Ascending aorta (tissue), 2 donors: Measurements from ENCODE around the gene CLGN. TPM values are rescaled to one million over a fixed set of nuclear protein-coding genes. Genes with fewer than 3 reads are reported as not detected.
A peak's percentile ranks its signal among the peaks of the same experiment; 100 is the strongest.

ENCODE experiments used
- DNase-seq, 2 donors: peaks; one replicate each; pipeline ENCODE4 v3.0.0-alpha.2; 2019; ENCODE audit warnings: low spot score in 2 of 2
- H3K27ac ChIP-seq, 2 donors: fragments of 200-600 bp; sonication (generic); one replicate each; pipeline ENCODE4 v1.5.1; 2016 to 2017; ENCODE audit warnings: mild to moderate bottlenecking in 1 of 2
- H3K27me3 ChIP-seq: fragments of 200-600 bp; sonication (generic); one replicate; pipeline ENCODE4 v1.5.1; 2017
- H3K36me3 ChIP-seq, 2 donors: fragments of 200-600 bp; sonication (generic); one replicate each; pipeline ENCODE4 v1.5.1; 2016
- H3K4me1 ChIP-seq, 2 donors: fragments of 200-600 bp; sonication (generic); one replicate each; pipeline ENCODE4 v1.5.1; 2016 to 2017; ENCODE audit warnings: mild to moderate bottlenecking in 1 of 2
- H3K4me3 ChIP-seq, 2 donors: fragments of 200-600 bp; sonication (generic); one replicate each; pipeline ENCODE4 v1.5.1; 2016 to 2017; ENCODE audit warnings: mild to moderate bottlenecking in 1 of 2
- H3K9me3 ChIP-seq, 2 donors: fragments of 200-600 bp; sonication (generic); one replicate each; pipeline ENCODE4 v1.5.1; 2016
- CTCF ChIP-seq, 3 experiments: fragments of 200-600 bp in 2 of 3; fragments of 450-650 bp in 1 of 3; sonication (generic) in 2 of 3; IDR thresholded peaks; one replicate each; pipeline ENCODE4 v1.5.1; 2016 to 2019; ENCODE audit warnings: antibody characterized with exemption in 3 of 3, mild to moderate bottlenecking in 1 of 3, moderate library complexity in 1 of 3
- intact Hi-C: fragments of 100-400 bp; cut with DNase I; formaldehyde crosslinking; loops from one replicate; pipeline ENCODE4 v1.15.1; 2023
- total RNA-seq: library from RNA; depleted of rRNA; stranded (reverse); fragments of >200 nt; gene quantifications from one replicate; pipeline ENCODE4 v1.1.0, GENCODE V29; 2016

Gene CLGN
- total RNA-seq, 1 donor from 2014 or later, result not detected

GRCh38 chr4:140400111-140400510 lies 27.3 kb downstream of the CLGN start:
- intact Hi-C loops, result no loop called here

GRCh38 chr4:140395668-140396067 lies 31.8 kb downstream of the CLGN start:
- TF ChIP-seq CTCF (IDR thresholded peaks at IDR 0.05), result no peak
- Histone ChIP-seq H3K27me3 (no peaks in the 10 kb centered on the region), H3K4me3 (no peak overlapping the region), H3K36me3 (no peaks in the 10 kb centered on the region), H3K9me3 (no peaks in the 10 kb centered on the region), H3K27ac (no peak overlapping the region), H3K4me1 (no peaks in the 10 kb centered on the region)
- intact Hi-C loops, result no loop called here
- no peak for DNase-seq

More at GRCh38 chr4:140400111-140400510, 27.3 kb downstream of the CLGN start:
- no peak for TF ChIP-seq CTCF (IDR thresholded peaks at IDR 0.05)
- H3K27me3 ChIP-seq, result no peaks in the 10 kb centered on the region
- H3K4me3 ChIP-seq, result no peak overlapping the region
- no peaks in the 10 kb centered on the region for H3K4me1 ChIP-seq
- DNase-seq, result no peak
- no peak overlapping the region for H3K27ac ChIP-seq
- no peaks in the 10 kb centered on the region for H3K9me3 ChIP-seq
- H3K36me3 ChIP-seq, result no peaks in the 10 kb centered on the region

GRCh38 chr4:140388015-140388414 lies 39.4 kb downstream of the CLGN start:
- Histone ChIP-seq H3K4me1 (no peaks in the 10 kb centered on the region), H3K27ac (no peak overlapping the region), H3K4me3 (no peak overlapping the region), H3K27me3 (no peaks in the 10 kb centered on the region), H3K36me3 (peaks cover 0 to 8% of the 10 kb centered on the region in 2 donors), H3K9me3 (no peaks in the 10 kb centered on the region)
- no peak for TF ChIP-seq CTCF (IDR thresholded peaks at IDR 0.05)
- no peak for DNase-seq
- intact Hi-C loops, result no loop called here

GRCh38 chr4:140382732-140383131 lies 44.7 kb downstream of the CLGN start:
- DNase-seq, result no peak
- no peaks in the 10 kb centered on the region for H3K9me3 ChIP-seq
- H3K4me3 ChIP-seq, result no peak overlapping the region
- no peaks in the 10 kb centered on the region for H3K4me1 ChIP-seq
- peaks cover 0 to 15% of the 10 kb centered on the region in 2 donors for H3K36me3 ChIP-seq
- TF ChIP-seq CTCF (IDR thresholded peaks at IDR 0.05), result no peak
- intact Hi-C loops, result no loop called here
- no peak overlapping the region for H3K27ac ChIP-seq
- H3K27me3 ChIP-seq, result no peaks in the 10 kb centered on the region

- Histone ChIP-seq H3K36me3 (no peaks in the 10 kb centered on the region), H3K27ac (peak overlapping the region; percentile 92 to 94), H3K27me3 (no peaks in the 10 kb centered on the region), H3K9me3 (no peaks in the 10 kb centered on the region), H3K4me1 (peaks cover 8 to 15% of the 10 kb centered on the region in 2 donors), H3K4me3 (peak overlapping the region; percentile 93 to 99)
- intact Hi-C loops, result loop anchor here (5.0 to 10.0 kb wide), 5 partner anchors 222 to 917 kb away; partner anchors contain the start of genes MAML3, RNF150, SETD7 and TBC1D9
- no peak for DNase-seq
- TF ChIP-seq CTCF (IDR thresholded peaks at IDR 0.05), result no peak
Measured at GRCh38 chr4:140374130-140374477, 53.3 kb downstream of the CLGN start.
